ENCODE results near the gene BMP7. TPM values are rescaled to one million over a fixed set of nuclear protein-coding genes. Genes with fewer than 3 reads are reported as not detected.

Gene BMP7
- total and polyA plus RNA-seq, 8 donors = 0.67 to 22.4 (median 16.2) TPM

GRCh38 chr20:57155415-57155814 is 111.0 kb downstream of the BMP7 start:
- H3K4me1 ChIP-seq = no peaks in the 10 kb centered on the region
- no peak for DNase-seq
- no peaks in the 10 kb centered on the region for H3K9me3 ChIP-seq
- no peaks in the 10 kb centered on the region for H3K36me3 ChIP-seq
- intact Hi-C loops (cut with DNase I) = no loop called here
- ATAC-seq = no peak
- H3K27me3 ChIP-seq = no peaks in the 10 kb centered on the region
- H3K27ac ChIP-seq = no peak overlapping the region
- no peak overlapping the region for H3K4me3 ChIP-seq
- no peak for TF ChIP-seq CTCF (IDR thresholded peaks at IDR 0.05)

- intact Hi-C loops (cut with DNase I) = no loop called here
- Histone ChIP-seq H3K27ac (no peak overlapping the region), H3K36me3 (no peaks in the 10 kb centered on the region), H3K4me1 (no peaks in the 10 kb centered on the region), H3K9me3 (no peaks in the 10 kb centered on the region), H3K27me3 (peaks cover 0 to 8% of the 10 kb centered on the region in 2 donors), H3K4me3 (no peak overlapping the region)
- no peak for ATAC-seq
- TF ChIP-seq CTCF (IDR thresholded peaks at IDR 0.05) = no peak
- peak in 1 of 4 donors; percentile 27 for DNase-seq
These were observed 113.1 kb downstream of the BMP7 start for GRCh38 chr20:57153238-57153905.

GRCh38 chr20:57152557-57152956 is 113.9 kb downstream of the BMP7 start:
- H3K9me3 ChIP-seq = no peaks in the 10 kb centered on the region
- no peak overlapping the region for H3K4me3 ChIP-seq
- DNase-seq (no peak), ATAC-seq (no peak)
- no peaks in the 10 kb centered on the region for H3K36me3 ChIP-seq
- no peaks in the 10 kb centered on the region for H3K4me1 ChIP-seq
- no peak overlapping the region for H3K27ac ChIP-seq
- H3K27me3 ChIP-seq = peaks cover 0 to 14% of the 10 kb centered on the region in 2 donors
- intact Hi-C loops (cut with DNase I) = no loop called here
- no peak for TF ChIP-seq CTCF (IDR thresholded peaks at IDR 0.05)

GRCh38 chr20:57150559-57150958 is 115.9 kb downstream of the BMP7 start:
- Histone ChIP-seq H3K4me3 (no peak overlapping the region), H3K4me1 (no peaks in the 10 kb centered on the region), H3K9me3 (no peaks in the 10 kb centered on the region), H3K27ac (no peak overlapping the region), H3K36me3 (no peaks in the 10 kb centered on the region), H3K27me3 (peaks cover 0 to 14% of the 10 kb centered on the region in 2 donors)
- no peak for DNase-seq
- intact Hi-C loops (cut with DNase I) = no loop called here
- no peak for TF ChIP-seq CTCF (IDR thresholded peaks at IDR 0.05)
- ATAC-seq = no peak

GRCh38 chr20:57148263-57148662 is 118.2 kb downstream of the BMP7 start:
- Histone ChIP-seq H3K4me1 (no peaks in the 10 kb centered on the region), H3K27me3 (peaks cover 0 to 23% of the 10 kb centered on the region in 2 donors), H3K9me3 (no peaks in the 10 kb centered on the region), H3K4me3 (no peak overlapping the region), H3K27ac (no peak overlapping the region), H3K36me3 (no peaks in the 10 kb centered on the region)
- DNase-seq (peak in 1 of 4 donors; percentile 43), ATAC-seq (no peak)
- TF ChIP-seq CTCF (IDR thresholded peaks at IDR 0.05) = no peak
- intact Hi-C loops (cut with DNase I) = no loop called here

All from left lung (tissue), 10 donors.